ENCODE results near the gene CDCP2.

The CDCP2 gene

GRCh38 chr1:54135436-54136120, 17.2 kb downstream of the CDCP2 start:
- Histone ChIP-seq H3K4me3 (ENCODE audit: low read length) (no peak overlapping the region), H3K9me3 (ENCODE audit: control insufficient read depth, low read length) (peaks cover 3% of the 10 kb centered on the region), H3K36me3 (ENCODE audit: control insufficient read depth, insufficient read depth, low read length, severe bottlenecking) (no peaks in the 10 kb centered on the region), H3K27me3 (replicated peaks; ENCODE audit: control insufficient read depth, insufficient read depth, low read length) (no peaks in the 10 kb centered on the region), H3K9ac (ENCODE audit: low read length) (no peak overlapping the region), H3K4me1 (ENCODE audit: control insufficient read depth, insufficient read depth, low read length) (peaks cover 7% of the 10 kb centered on the region)
- peak; percentile 19 for DNase-seq (ENCODE audit: low read depth)

DNA sequence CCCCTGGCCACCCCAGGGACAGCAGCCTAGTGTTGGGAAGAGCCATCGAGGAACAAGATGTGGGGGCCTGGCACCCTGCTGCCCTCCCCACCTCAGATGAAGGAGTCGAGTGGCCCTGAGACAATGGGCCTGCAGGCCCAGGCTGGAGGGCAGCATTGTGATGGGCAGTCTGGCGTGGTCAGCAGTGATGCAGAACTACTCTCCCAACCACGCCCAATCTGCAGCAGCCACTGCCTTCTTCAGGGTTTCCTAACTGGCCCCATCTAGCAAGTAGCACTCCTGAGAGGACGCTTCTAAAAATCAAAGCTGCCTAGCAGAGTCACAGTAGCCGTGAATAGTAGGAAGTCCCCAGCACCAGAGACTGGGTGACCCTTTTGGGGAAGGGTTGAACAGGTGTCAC, 18.5 kb downstream of the CDCP2 start:
- Histone ChIP-seq H3K4me1 (ENCODE audit: control insufficient read depth, insufficient read depth, low read length) (peaks cover 10% of the 10 kb centered on the region), H3K9me3 (ENCODE audit: control insufficient read depth, low read length) (peaks cover 3% of the 10 kb centered on the region), H3K36me3 (ENCODE audit: control insufficient read depth, insufficient read depth, low read length, severe bottlenecking) (no peaks in the 10 kb centered on the region), H3K27me3 (replicated peaks; ENCODE audit: control insufficient read depth, insufficient read depth, low read length) (no peaks in the 10 kb centered on the region), H3K4me3 (ENCODE audit: low read length) (no peak overlapping the region), H3K9ac (ENCODE audit: low read length) (no peak overlapping the region)
- DNase-seq (ENCODE audit: low read depth): no peak

- H3K4me3 ChIP-seq (ENCODE audit: low read length): no peak overlapping the region
- H3K36me3 ChIP-seq (ENCODE audit: control insufficient read depth, insufficient read depth, low read length, severe bottlenecking): no peaks in the 10 kb centered on the region
- no peaks in the 10 kb centered on the region for H3K9me3 ChIP-seq (ENCODE audit: control insufficient read depth, low read length)
- peak; percentile 30 for DNase-seq (ENCODE audit: low read depth)
- no peak overlapping the region for H3K9ac ChIP-seq (ENCODE audit: low read length)
- peaks cover 9% of the 10 kb centered on the region for H3K4me1 ChIP-seq (ENCODE audit: control insufficient read depth, insufficient read depth, low read length)
- peaks cover 6% of the 10 kb centered on the region for H3K27me3 ChIP-seq (replicated peaks; ENCODE audit: control insufficient read depth, insufficient read depth, low read length)
Observed at GRCh38 chr1:54132495-54132894, 20.3 kb downstream of the CDCP2 start.

DNA sequence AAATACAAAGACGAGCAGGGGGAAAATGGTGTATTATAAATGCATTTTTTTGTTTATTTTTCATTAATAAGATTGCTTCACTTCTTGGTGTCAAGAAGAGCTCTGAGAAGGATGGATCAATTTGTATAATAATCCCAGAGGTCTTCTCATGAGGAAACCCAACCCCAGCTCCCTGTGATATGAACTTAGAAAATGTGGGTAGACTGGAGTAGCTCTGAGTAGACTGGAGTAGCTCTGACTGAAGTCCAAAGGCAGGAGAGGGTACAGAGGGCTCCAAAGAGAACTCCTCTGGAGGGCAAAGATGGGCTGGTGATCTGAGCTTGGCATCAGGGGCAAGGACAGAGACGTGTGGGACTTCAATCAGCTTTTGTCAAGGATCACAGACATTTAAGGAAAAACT, 21.4 kb downstream of the CDCP2 start:
- no peak for DNase-seq (ENCODE audit: low read depth)
- Histone ChIP-seq H3K4me1 (ENCODE audit: control insufficient read depth, insufficient read depth, low read length) (peaks cover 5% of the 10 kb centered on the region), H3K36me3 (ENCODE audit: control insufficient read depth, insufficient read depth, low read length, severe bottlenecking) (no peaks in the 10 kb centered on the region), H3K9ac (ENCODE audit: low read length) (no peak overlapping the region), H3K27me3 (replicated peaks; ENCODE audit: control insufficient read depth, insufficient read depth, low read length) (peaks cover 8% of the 10 kb centered on the region), H3K4me3 (ENCODE audit: low read length) (no peak overlapping the region), H3K9me3 (ENCODE audit: control insufficient read depth, low read length) (no peaks in the 10 kb centered on the region)

- Histone ChIP-seq H3K27me3 (replicated peaks; ENCODE audit: control insufficient read depth, insufficient read depth, low read length) (peaks cover 8% of the 10 kb centered on the region), H3K4me1 (ENCODE audit: control insufficient read depth, insufficient read depth, low read length) (peaks cover 5% of the 10 kb centered on the region), H3K36me3 (ENCODE audit: control insufficient read depth, insufficient read depth, low read length, severe bottlenecking) (no peaks in the 10 kb centered on the region), H3K9me3 (ENCODE audit: control insufficient read depth, low read length) (no peaks in the 10 kb centered on the region), H3K9ac (ENCODE audit: low read length) (no peak overlapping the region), H3K4me3 (ENCODE audit: low read length) (no peak overlapping the region)
- DNase-seq (ENCODE audit: low read depth): no peak
Observed at GRCh38 chr1:54129858-54130257, 22.9 kb downstream of the CDCP2 start.

- Histone ChIP-seq H3K4me3 (ENCODE audit: low read length) (no peak overlapping the region), H3K9me3 (ENCODE audit: control insufficient read depth, low read length) (no peaks in the 10 kb centered on the region), H3K36me3 (ENCODE audit: control insufficient read depth, insufficient read depth, low read length, severe bottlenecking) (no peaks in the 10 kb centered on the region), H3K9ac (ENCODE audit: low read length) (no peak overlapping the region), H3K4me1 (ENCODE audit: control insufficient read depth, insufficient read depth, low read length) (peaks cover 5% of the 10 kb centered on the region), H3K27me3 (replicated peaks; ENCODE audit: control insufficient read depth, insufficient read depth, low read length) (peaks cover 8% of the 10 kb centered on the region)
- DNase-seq (ENCODE audit: low read depth): no peak
Observed at GRCh38 chr1:54127594-54128300, 25.1 kb downstream of the CDCP2 start.

- no peaks in the 10 kb centered on the region for H3K36me3 ChIP-seq (ENCODE audit: control insufficient read depth, insufficient read depth, low read length, severe bottlenecking)
Observed at GRCh38 chr1:54126271-54126815, 26.5 kb downstream of the CDCP2 start.

GRCh38 chr1:54125386-54126070, 27.3 kb downstream of the CDCP2 start:
- DNase-seq (ENCODE audit: low read depth): peak; percentile 38
- Histone ChIP-seq H3K4me1 (ENCODE audit: control insufficient read depth, insufficient read depth, low read length) (peaks cover 11% of the 10 kb centered on the region), H3K36me3 (ENCODE audit: control insufficient read depth, insufficient read depth, low read length, severe bottlenecking) (no peaks in the 10 kb centered on the region), H3K9ac (ENCODE audit: low read length) (no peak overlapping the region), H3K27me3 (replicated peaks; ENCODE audit: control insufficient read depth, insufficient read depth, low read length) (peaks cover 8% of the 10 kb centered on the region), H3K9me3 (ENCODE audit: control insufficient read depth, low read length) (no peaks in the 10 kb centered on the region), H3K4me3 (ENCODE audit: low read length) (no peak overlapping the region)

More at GRCh38 chr1:54126271-54126815, 26.5 kb downstream of the CDCP2 start:
- no peak overlapping the region for H3K9ac ChIP-seq (ENCODE audit: low read length)
- no peaks in the 10 kb centered on the region for H3K9me3 ChIP-seq (ENCODE audit: control insufficient read depth, low read length)
- H3K27me3 ChIP-seq (replicated peaks; ENCODE audit: control insufficient read depth, insufficient read depth, low read length): peaks cover 8% of the 10 kb centered on the region
- no peak overlapping the region for H3K4me3 ChIP-seq (ENCODE audit: low read length)
- DNase-seq (ENCODE audit: low read depth): no peak
- H3K4me1 ChIP-seq (ENCODE audit: control insufficient read depth, insufficient read depth, low read length): peaks cover 8% of the 10 kb centered on the region

- H3K9me3 ChIP-seq (ENCODE audit: control insufficient read depth, low read length): no peaks in the 10 kb centered on the region
- H3K4me1 ChIP-seq (ENCODE audit: control insufficient read depth, insufficient read depth, low read length): peaks cover 11% of the 10 kb centered on the region
- H3K27me3 ChIP-seq (replicated peaks; ENCODE audit: control insufficient read depth, insufficient read depth, low read length): peaks cover 8% of the 10 kb centered on the region
- no peak overlapping the region for H3K9ac ChIP-seq (ENCODE audit: low read length)
- no peaks in the 10 kb centered on the region for H3K36me3 ChIP-seq (ENCODE audit: control insufficient read depth, insufficient read depth, low read length, severe bottlenecking)
- H3K4me3 ChIP-seq (ENCODE audit: low read length): no peak overlapping the region
- DNase-seq (ENCODE audit: low read depth): no peak
Observed at GRCh38 chr1:54124906-54125305, 27.9 kb downstream of the CDCP2 start.

DNA sequence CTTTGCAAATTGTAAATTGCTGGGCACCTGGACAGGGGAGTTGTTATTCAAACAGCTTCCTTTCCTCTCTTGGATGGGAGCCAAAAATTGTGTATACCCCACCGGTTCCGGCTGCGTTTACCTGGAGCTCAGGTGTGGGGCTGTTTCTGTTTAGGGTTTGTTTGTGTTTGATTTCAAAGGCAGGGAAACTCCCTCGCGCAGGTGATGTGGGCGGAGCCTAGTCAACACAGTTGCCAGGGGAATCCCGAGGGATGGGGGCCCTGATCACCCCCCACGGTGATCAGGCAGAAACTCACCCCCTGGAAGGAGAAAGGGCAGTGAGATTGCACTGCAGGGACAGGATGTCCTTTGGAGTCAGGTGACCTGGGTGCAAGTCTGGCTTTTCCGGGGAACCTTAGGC, 28.3 kb downstream of the CDCP2 start:
- H3K4me3 ChIP-seq (ENCODE audit: low read length): no peak overlapping the region
- no peak overlapping the region for H3K9ac ChIP-seq (ENCODE audit: low read length)
- DNase-seq (ENCODE audit: low read depth): no peak
- peaks cover 8% of the 10 kb centered on the region for H3K27me3 ChIP-seq (replicated peaks; ENCODE audit: control insufficient read depth, insufficient read depth, low read length)
- H3K9me3 ChIP-seq (ENCODE audit: control insufficient read depth, low read length): no peaks in the 10 kb centered on the region
- peaks cover 9% of the 10 kb centered on the region for H3K4me1 ChIP-seq (ENCODE audit: control insufficient read depth, insufficient read depth, low read length)
- H3K36me3 ChIP-seq (ENCODE audit: control insufficient read depth, insufficient read depth, low read length, severe bottlenecking): no peaks in the 10 kb centered on the region

- no peak overlapping the region for H3K9ac ChIP-seq (ENCODE audit: low read length)
- H3K36me3 ChIP-seq (ENCODE audit: control insufficient read depth, insufficient read depth, low read length, severe bottlenecking): no peaks in the 10 kb centered on the region
- H3K4me1 ChIP-seq (ENCODE audit: control insufficient read depth, insufficient read depth, low read length): peaks cover 13% of the 10 kb centered on the region
- no peaks in the 10 kb centered on the region for H3K9me3 ChIP-seq (ENCODE audit: control insufficient read depth, low read length)
- no peak for DNase-seq (ENCODE audit: low read depth)
- peaks cover 5% of the 10 kb centered on the region for H3K27me3 ChIP-seq (replicated peaks; ENCODE audit: control insufficient read depth, insufficient read depth, low read length)
- H3K4me3 ChIP-seq (ENCODE audit: low read length): no peak overlapping the region
Observed at GRCh38 chr1:54122992-54123391, 29.8 kb downstream of the CDCP2 start.
